Measurements from ENCODE around the gene AKAP6.

Gene AKAP6

DNA sequence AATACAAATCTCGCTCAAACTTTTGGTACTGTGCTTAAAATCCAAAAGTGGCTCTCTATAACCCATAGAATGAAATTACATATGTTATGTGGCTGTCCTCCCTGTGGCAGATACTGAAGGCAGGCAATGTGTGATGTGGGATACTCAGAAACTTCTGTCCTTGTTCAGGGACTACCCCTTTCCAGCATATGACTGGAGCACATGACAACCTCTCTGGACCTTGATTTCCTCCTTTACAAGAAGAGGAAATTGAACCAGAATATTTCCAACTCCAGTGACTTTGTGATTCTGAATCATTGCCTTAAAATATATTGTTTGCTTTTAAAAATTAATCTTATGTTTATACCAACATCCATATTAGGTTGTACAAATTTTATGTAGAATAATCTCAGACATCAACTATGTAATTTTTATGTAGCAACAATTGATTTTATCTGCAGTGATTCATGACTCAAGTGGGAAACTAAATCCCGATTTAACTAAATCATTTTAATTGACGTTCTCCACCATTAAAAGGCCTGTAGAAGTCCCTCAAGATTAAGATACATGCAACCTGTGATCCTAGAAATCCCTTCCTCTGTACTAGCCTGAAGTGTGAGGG lies 162.4 kb downstream of the AKAP6 start:
- ATAC-seq (no peak), DNase-seq (ENCODE audit: low spot score in 2 of 2) (no peak)
- Mint-ChIP-seq H3K27ac (no peak overlapping the region), H3K36me3 (no peaks in the 10 kb centered on the region), H3K4me3 (no peak overlapping the region), H3K9me3 (peaks cover 3% of the 10 kb centered on the region), H3K4me1 (no peaks in the 10 kb centered on the region)

DNA sequence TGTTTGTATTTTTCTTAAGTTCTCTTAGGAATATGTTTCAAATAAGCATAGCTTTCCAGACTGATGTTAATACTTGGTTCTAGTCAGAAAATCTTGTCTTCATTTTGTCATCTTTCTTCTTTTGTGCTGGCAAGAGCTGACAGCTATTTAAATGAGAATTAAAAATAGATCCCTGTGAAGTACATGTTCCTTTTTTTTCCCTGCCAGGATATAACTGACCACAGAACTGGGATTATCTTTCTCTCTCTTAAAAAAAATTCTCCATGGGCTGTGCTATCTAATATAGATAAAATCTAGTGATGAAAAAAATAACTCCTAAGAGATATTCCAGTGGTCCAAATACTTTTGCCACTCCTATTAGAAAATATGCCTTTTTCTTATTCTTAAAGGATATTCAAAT lies 163.4 kb downstream of the AKAP6 start:
- Mint-ChIP-seq H3K9me3 (peaks cover 3% of the 10 kb centered on the region), H3K4me3 (no peak overlapping the region), H3K27ac (no peak overlapping the region), H3K36me3 (no peaks in the 10 kb centered on the region), H3K4me1 (no peaks in the 10 kb centered on the region)
- ATAC-seq (no peak), DNase-seq (ENCODE audit: low spot score in 2 of 2) (no peak)

DNA sequence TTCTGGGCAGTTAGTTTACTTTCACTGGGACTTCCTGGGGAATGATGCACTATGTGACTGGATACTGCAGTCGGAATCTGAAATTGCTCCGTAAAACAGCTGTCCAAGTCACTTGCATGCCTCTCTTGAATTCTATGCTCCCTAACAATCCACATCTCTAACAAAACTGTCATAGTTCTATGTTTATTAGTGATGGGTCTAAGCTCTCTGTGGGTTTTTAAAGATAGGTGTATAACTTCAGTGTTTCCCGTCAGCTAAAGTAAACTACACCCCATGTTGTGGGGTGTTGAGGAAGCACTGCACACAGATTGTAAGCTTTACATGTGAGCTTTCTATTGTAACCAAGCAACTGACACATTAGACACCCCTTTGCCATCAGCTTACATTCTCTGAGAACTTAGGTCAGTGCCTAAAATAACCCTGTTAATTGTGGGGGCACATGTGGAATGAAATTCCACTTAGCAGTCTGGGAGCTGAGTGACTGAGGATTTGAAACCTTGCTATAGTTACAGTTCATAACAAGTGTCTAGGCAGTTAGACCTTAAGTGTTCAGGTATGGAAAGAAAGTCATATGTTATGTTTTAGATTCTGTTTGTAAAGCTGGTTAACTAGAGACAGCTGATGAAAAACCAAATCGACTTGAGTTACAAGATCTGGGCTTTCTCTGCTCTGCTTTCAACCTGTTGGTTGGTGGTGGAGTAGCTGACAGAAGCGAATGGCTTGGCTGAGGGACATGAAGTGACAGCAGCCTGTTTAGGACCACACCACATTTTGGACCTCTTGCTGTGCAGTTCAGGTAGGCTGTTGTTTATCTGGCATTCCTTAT lies 165.7 kb downstream of the AKAP6 start:
- Mint-ChIP-seq H3K36me3 (no peaks in the 10 kb centered on the region), H3K4me1 (no peaks in the 10 kb centered on the region), H3K27ac (no peak overlapping the region), H3K9me3 (peaks cover 3% of the 10 kb centered on the region), H3K4me3 (no peak overlapping the region)
- ATAC-seq (no peak), DNase-seq (ENCODE audit: low spot score in 2 of 2) (no peak)

DNA sequence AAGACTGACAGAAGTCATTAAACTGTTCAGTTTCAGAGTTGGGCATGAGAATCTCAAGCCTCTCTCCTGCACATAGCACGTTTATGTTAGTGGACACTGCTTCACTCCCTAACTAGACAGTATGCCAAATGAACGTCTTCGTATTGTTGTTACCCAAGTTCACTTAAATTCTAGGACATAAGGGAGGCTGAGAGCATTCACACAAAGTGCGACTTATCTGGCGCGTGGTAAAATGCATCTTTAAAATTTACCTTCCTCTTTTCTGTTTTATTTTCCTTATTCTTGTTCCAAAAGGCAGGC lies 166.3 kb downstream of the AKAP6 start:
- H3K9me3 Mint-ChIP-seq: peaks cover 3% of the 10 kb centered on the region
- DNase-seq (ENCODE audit: low spot score in 2 of 2) (no peak), ATAC-seq (no peak)
- no peaks in the 10 kb centered on the region for H3K4me1 Mint-ChIP-seq
- H3K4me3 Mint-ChIP-seq: no peak overlapping the region
- H3K27ac Mint-ChIP-seq: no peak overlapping the region
- H3K36me3 Mint-ChIP-seq: no peaks in the 10 kb centered on the region

DNA sequence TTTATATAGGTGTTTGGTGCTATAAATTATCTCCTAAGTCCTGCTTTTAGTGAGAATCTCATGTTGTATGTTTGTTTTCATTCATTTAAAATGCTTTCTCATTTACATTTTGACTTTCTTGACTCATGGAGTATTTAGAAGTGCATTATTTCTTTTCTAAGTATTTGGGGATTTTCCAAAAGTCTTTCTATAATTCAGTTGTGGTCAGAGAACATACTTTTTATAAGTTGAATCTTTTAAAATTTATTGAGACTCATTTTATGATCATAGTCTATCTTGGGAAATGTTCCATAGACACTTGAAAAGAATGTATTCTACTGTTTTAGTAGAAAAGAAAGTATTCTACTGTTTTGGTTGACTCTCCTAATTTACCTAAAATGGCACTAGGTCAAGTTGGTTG lies 168.2 kb downstream of the AKAP6 start:
- no peak for DNase-seq (ENCODE audit: low spot score in 2 of 2)
- Mint-ChIP-seq H3K36me3 (no peaks in the 10 kb centered on the region), H3K4me1 (no peaks in the 10 kb centered on the region), H3K27ac (no peak overlapping the region), H3K9me3 (no peaks in the 10 kb centered on the region), H3K4me3 (no peak overlapping the region)
- no peak for ATAC-seq

DNA sequence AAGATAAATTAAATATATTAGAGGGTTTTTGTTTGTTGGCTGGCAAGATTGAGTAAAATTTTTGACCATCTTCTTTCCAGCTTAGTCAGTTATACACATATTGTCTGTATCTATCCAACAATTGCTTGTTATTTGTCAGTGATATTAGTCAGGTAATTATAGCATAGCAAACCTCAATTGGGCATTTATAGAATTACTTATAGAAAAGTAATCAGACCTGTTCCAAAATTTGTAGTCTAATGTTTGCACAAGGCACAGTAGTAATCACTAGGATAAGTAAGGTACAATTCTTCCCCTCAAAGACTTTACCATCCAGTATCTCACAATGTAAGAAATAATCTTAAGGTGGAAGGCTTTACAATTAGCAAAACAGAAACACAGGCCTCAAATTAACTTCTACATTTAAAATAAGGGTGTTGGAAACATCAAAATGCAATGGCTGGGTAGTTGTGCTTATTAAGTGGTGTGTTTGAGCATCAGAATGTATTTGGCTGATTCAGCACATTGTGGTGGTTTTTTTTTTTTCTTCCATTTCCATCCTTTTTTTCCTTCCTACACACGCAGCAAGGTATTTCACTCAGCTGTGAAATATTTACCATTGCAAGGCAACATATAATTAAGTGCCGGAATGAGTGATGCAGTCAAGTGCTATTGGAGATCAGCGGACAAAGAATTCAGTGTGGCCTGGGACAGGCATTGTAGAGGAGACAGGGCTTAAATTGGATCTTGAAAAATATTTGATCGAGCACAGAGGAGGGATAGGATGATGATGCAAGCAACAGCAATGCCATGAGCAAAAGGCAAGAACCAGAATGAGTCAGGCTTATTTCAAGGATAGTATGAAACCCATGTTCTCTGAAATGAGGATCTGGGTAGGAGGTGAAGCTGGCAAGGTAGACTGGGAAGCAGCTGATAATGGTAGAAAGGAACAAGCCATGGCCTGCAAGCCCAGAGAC lies 178.2 kb downstream of the AKAP6 start:
- DNase-seq (ENCODE audit: low spot score in 2 of 2): no peak
- H3K4me3 Mint-ChIP-seq: no peak overlapping the region
- no peaks in the 10 kb centered on the region for H3K9me3 Mint-ChIP-seq
- no peak overlapping the region for H3K27ac Mint-ChIP-seq
- no peaks in the 10 kb centered on the region for H3K36me3 Mint-ChIP-seq
- no peak for ATAC-seq
- no peaks in the 10 kb centered on the region for H3K4me1 Mint-ChIP-seq

DNA sequence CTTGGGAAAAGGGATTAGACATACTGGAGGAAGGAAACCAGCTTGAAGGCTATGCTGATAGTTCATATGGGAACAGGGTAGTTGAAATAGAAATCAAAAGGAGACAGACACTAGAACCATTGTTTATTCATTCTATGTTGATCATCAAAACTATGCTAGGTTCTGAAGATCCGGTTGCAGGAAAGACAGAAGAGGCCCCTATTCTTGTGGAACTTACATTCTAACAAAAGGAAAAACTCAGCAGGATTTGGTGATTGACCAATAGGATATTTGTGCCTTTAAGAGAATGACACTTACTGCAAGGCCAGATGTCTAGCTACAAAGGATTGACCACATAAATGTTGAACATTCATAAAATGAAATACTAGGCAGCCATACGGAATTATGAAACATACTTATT lies 179.2 kb downstream of the AKAP6 start:
- ATAC-seq: no peak
- Mint-ChIP-seq H3K4me3 (no peak overlapping the region), H3K36me3 (no peaks in the 10 kb centered on the region), H3K9me3 (no peaks in the 10 kb centered on the region), H3K27ac (no peak overlapping the region), H3K4me1 (no peaks in the 10 kb centered on the region)
- no peak for DNase-seq (ENCODE audit: low spot score in 2 of 2)

DNA sequence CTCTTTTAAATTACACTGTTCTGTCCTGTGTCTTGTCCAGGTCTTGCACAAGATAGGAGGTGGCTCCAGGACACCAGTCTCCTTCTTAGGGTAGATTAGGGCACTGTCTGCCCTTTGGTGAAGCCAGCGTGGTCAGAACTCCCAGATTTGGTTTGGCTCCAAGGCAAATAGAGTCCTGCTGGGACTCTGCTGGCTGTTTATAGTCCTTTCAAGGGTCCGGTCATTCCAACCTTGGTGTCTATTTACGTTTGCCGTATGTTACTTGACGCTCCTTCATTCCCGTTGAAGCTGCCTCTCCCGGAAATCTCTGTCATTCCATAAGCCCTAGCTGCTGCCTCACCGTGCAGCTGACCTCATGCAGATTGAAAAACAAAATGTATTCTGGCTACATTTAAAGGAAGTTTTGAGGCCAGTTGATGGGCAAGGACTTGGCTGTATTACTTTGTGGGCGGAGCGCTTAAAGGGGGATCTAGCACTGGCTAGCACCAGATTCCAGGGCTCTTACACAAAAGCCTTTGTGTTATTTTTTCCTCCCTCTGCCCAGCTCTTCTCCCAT lies 180.6 kb downstream of the AKAP6 start:
- Mint-ChIP-seq H3K4me1 (no peaks in the 10 kb centered on the region), H3K4me3 (no peak overlapping the region), H3K36me3 (no peaks in the 10 kb centered on the region), H3K27ac (no peak overlapping the region), H3K9me3 (no peaks in the 10 kb centered on the region)
- ATAC-seq: no peak
- no peak for DNase-seq (ENCODE audit: low spot score in 2 of 2)

DNA sequence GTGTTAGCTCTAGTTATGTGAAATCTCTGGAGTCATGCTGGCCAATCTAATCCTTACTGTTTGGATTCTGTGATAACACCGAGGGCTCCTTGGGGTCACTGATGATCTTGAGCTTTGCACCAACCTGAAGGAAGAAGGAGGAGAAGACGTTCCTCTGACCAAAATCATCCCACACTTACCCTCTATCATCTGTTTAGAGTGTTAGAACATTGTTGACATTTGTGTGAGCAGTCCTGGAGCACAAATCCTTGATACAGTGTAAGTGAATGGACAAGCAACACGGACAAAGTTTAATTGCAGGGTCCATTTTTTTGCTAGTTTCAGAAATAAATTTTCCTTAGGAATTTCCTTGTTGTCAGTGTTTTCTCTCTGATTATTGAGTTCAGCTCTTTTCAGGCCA lies 181.7 kb downstream of the AKAP6 start:
- Mint-ChIP-seq H3K36me3 (no peaks in the 10 kb centered on the region), H3K27ac (no peak overlapping the region), H3K9me3 (no peaks in the 10 kb centered on the region), H3K4me1 (no peaks in the 10 kb centered on the region), H3K4me3 (no peak overlapping the region)
- DNase-seq (ENCODE audit: low spot score in 2 of 2) (no peak), ATAC-seq (no peak)

DNA sequence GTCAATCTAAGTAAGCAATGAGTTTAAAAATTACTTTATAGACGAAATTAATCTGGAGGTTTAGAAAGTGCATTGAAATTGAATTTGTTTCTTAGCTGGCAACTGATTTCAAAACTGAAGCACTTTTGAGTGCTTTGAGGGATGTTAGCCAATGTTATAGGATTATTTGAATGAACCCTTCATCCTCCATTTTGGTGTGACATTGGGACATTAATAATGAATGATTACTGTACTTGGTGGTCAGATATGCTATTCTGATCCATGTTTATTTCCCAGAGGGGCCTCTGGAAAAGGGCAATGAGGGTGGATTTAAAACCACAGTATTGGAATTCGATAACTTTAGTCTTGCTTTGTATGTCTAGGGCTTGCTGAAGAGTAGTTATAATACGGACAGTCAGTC lies 183.2 kb downstream of the AKAP6 start:
- H3K27ac Mint-ChIP-seq: no peak overlapping the region
- H3K36me3 Mint-ChIP-seq: no peaks in the 10 kb centered on the region
- H3K4me3 Mint-ChIP-seq: no peak overlapping the region
- H3K4me1 Mint-ChIP-seq: no peaks in the 10 kb centered on the region
- ATAC-seq (no peak), DNase-seq (ENCODE audit: low spot score in 2 of 2) (no peak)
- no peaks in the 10 kb centered on the region for H3K9me3 Mint-ChIP-seq

DNA sequence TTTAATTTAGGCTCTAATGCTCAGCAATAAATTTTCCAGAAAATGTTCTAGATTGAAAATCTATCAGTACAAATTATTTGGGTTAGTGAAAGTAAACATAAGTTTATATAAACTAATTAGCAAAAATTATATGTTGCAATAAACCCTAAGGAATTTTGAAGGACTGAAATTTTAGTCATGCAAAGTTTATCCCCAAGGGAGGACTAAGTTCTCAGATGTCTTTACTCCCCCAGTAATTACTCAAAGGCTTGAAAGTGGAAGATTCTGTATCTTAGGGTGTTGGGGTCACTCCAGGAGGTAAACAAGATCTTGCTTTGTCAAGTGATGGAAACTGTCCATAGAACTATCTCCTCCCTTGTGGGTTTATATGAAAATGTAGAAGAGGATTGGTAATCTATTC lies 183.7 kb downstream of the AKAP6 start:
- Mint-ChIP-seq H3K36me3 (no peaks in the 10 kb centered on the region), H3K27ac (no peak overlapping the region), H3K4me3 (no peak overlapping the region), H3K9me3 (no peaks in the 10 kb centered on the region), H3K4me1 (no peaks in the 10 kb centered on the region)
- DNase-seq (ENCODE audit: low spot score in 2 of 2) (no peak), ATAC-seq (no peak)

DNA sequence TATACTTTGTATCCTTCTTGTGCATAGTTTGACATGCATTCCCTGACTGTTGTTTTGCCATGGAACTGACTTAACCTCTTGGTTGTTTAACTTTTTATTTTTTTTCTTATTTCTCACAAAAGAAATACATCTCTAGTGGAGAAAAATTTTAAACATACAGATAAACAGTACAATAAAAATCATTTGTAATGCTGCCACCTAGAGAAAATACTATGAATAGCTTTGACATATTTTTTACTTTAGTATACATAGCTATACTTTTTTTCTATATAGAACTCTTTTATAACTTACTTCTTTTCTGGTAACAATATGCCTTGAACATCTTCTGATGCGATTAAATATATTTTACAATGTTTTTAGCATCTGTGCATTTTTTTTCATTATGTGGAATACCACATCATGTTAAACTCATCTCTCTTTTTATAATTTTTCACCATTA lies 184.5 kb downstream of the AKAP6 start:
- ATAC-seq (no peak), DNase-seq (ENCODE audit: low spot score in 2 of 2) (no peak)
- Mint-ChIP-seq H3K27ac (no peak overlapping the region), H3K4me3 (no peak overlapping the region), H3K9me3 (peaks cover 6% of the 10 kb centered on the region), H3K4me1 (no peaks in the 10 kb centered on the region), H3K36me3 (no peaks in the 10 kb centered on the region)

DNA sequence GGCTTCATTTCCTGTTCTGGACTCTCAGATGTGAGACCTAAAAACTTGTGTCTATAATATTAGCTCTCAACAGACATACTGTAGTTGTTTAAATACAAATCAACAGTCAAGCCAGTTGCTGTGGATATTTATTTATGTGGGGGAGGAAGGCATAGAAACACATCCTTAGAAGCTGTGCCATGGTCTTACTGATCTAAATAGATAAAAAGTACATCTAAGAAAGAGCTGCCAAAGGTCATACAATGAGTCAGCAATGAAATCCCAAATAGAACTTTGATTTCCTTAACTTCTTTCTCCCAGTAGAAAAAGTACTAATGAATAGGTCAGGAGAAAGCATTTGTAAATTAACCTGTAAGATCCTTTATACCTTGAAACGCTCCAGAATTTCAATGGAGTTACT lies 185.1 kb downstream of the AKAP6 start:
- Mint-ChIP-seq H3K4me3 (no peak overlapping the region), H3K4me1 (no peaks in the 10 kb centered on the region), H3K36me3 (no peaks in the 10 kb centered on the region), H3K9me3 (peaks cover 7% of the 10 kb centered on the region), H3K27ac (no peak overlapping the region)
- ATAC-seq: no peak
- no peak for DNase-seq (ENCODE audit: low spot score in 2 of 2)

DNA sequence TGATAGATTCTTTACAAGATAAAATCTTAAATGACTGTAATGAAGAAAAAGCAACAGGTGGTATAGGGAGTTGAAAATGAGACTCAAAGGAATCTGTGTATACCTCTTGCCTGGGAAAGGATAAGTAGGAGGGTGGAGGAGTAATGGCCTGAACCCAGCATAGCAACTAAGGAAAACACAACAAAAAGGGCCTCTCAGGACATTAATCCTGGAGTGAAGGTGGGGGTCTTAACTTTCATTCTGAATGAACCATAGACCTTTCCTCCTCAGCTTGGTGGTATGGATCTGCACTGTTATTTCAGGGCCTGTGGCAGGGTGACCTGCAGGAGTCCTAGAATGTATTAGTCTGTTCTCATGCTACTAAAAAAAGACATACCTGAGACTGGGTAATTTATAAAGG lies 185.6 kb downstream of the AKAP6 start:
- ATAC-seq (no peak), DNase-seq (ENCODE audit: low spot score in 2 of 2) (no peak)
- H3K36me3 Mint-ChIP-seq: no peaks in the 10 kb centered on the region
- peaks cover 9% of the 10 kb centered on the region for H3K9me3 Mint-ChIP-seq
- no peak overlapping the region for H3K27ac Mint-ChIP-seq
- no peak overlapping the region for H3K4me3 Mint-ChIP-seq
- no peaks in the 10 kb centered on the region for H3K4me1 Mint-ChIP-seq

DNA sequence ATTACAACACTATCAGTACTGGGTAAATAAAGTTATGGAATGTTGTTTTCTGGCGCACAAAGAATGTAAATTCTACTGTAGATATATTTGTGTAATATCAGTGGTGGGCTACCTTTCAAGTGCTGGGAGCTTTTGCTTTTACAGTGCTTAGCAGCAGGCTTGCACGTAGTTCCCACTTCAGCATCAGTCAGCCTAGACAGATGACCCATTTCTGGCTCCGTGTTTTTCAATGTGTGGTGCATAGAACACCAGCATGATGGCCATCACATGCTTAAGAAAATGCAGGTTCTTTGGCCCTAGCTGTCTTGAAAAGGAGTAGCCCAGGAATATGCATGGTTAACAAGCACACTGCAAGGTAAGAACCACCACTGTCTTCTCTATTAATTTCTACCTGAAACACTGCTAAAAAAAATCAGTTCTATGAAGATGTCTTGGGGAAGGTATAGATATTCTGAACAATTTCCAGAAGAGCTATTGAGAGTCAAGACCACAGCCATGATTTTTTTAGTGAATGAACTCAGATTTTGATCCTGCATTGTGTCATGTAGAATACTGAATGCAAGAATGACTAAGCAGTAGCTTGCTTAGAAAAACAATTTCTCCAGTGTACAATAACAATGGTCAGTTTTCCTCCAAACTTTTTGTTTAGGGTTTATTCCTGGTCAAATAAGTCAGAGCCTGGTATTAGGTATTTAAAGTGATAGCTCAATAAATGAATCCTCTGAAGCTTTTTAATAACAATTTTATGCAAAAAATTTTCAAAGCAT lies 195.7 kb downstream of the AKAP6 start:
- H3K27ac Mint-ChIP-seq: no peak overlapping the region
- H3K36me3 Mint-ChIP-seq: no peaks in the 10 kb centered on the region
- ATAC-seq (no peak), DNase-seq (ENCODE audit: low spot score in 2 of 2) (no peak)
- H3K9me3 Mint-ChIP-seq: peaks cover 4% of the 10 kb centered on the region
- H3K4me3 Mint-ChIP-seq: no peak overlapping the region
- H3K4me1 Mint-ChIP-seq: no peaks in the 10 kb centered on the region
